ENCODE measurements around the gene ST8SIA2.

Gene ST8SIA2

DNA sequence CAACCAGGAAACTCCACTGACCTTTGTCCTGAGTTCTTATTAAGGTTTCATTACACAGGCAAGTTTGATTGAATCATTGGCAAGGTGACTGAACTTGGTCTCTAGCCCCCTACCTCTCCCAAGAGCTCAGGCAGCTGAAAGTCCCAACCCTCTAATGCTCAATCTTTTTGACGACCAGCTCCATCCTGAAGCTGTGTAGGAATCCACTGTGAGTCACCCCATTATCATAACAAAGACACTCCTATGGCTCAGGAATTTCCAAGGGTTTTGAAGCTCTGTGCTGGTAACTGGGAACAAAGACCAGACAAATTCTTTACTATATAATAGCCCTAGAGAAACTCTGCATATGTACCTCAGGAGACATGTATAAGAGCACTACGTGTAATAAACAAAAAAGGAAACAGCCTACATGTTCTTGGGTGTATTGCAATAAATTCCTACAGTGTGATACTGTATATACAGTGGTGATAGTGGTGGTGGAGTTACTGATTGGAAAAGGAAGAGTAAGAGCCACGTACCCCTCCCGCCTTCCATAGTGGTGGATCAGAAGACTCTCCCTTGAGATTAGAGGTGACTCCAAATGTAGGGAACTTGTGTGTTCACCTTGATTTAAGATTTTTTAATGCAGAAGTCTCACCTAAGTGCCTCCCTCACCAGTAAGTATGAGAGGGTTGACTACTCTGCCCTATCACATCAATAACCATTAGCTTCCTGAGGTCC is 116.6 kb downstream of the ST8SIA2 start:
- Mint-ChIP-seq H3K4me1 (no peaks in the 10 kb centered on the region), H3K9me3 (peaks cover 44% of the 10 kb centered on the region), H3K4me3 (no peak overlapping the region), H3K36me3 (ENCODE audit: low read depth) (peaks cover 5% of the 10 kb centered on the region), H3K27me3 (ENCODE audit: low read depth, poor library complexity) (peaks cover 4% of the 10 kb centered on the region), H3K27ac (no peak overlapping the region)
- DNase-seq, result no peak
- TF ChIP-seq CTCF (IDR thresholded peaks at IDR 0.05), result no peak

All from nephron progenitor cell (in vitro differentiated cells).